HepG2 (cell line): ENCODE data around the gene MDH1B. TPM values are rescaled to one million over a fixed set of nuclear protein-coding genes. Genes with fewer than 3 reads are reported as not detected.

ENCODE experiments used
- ATAC-seq: fragments of 200-7000 bp; cut with Tn5 transposase; 3 replicates; pipeline ENCODE4 v1.9.1; 2020; ENCODE audit warnings: mild to moderate bottlenecking, moderate library complexity
- BruUV-seq: library from RNA; stranded (reverse); fragments of 400-500 nt; replicated peaks from 2 replicates; lab custom pipeline; 2021; lab: Mats Ljungman, UMichigan
- CTCF ChIA-PET: fragments of 300-600 bp; formaldehyde crosslinking; extraction: SDS; loops from one replicate; lab custom pipeline; 2021; ENCODE audit warnings: low total read pairs, inconsistent platforms, low intra/inter-chr PET ratio; lab: Yijun Ruan, JAX
- POLR2A ChIA-PET: fragments of 350-600 bp; sonication (Branson Sonifier 250); formaldehyde crosslinking; loops from one replicate; lab custom pipeline; 2020; ENCODE audit warnings: antibody characterized with exemption, inconsistent platforms; lab: Yijun Ruan, JAX
- DNase-seq: peaks from one replicate; pipeline ENCODE4 v3.0.0-alpha.2; 2015; ENCODE audit warnings: low spot score
- FAIRE-seq: peaks from 3 replicates; lab custom pipeline; 2011; peaks lifted over from hg19 to GRCh38; lab: Jason Lieb, UNC
- H2AFZ ChIP-seq: one replicate; pipeline ENCODE4 v1.6.1; 2011; ENCODE audit warnings: low read length, inconsistent platforms
- H3K27ac ChIP-seq: fragments of 300-600 bp; 3 replicates; pipeline ENCODE4 v1.8.0; 2011; ENCODE audit warnings: mixed run types, mild to moderate bottlenecking, mixed read lengths, low read length, inconsistent platforms; ENCODE audit not compliant: insufficient read depth; ENCODE audit errors: extremely low read length
- H3K27me3 ChIP-seq, 2 experiments: fragments of 200-600 bp in 1 of 2; 2 replicates in 1 of 2; 3 replicates in 1 of 2; pipeline versions ENCODE4 v1.6.0 to v1.8.0; 2011; ENCODE audit warnings: low read length in 2 of 2, mild to moderate bottlenecking in 2 of 2, moderate library complexity in 2 of 2, inconsistent platforms in 1 of 2; ENCODE audit not compliant: insufficient read depth in 2 of 2, control insufficient read depth in 1 of 2
- H3K36me3 ChIP-seq, 2 experiments: fragments of 200-600 bp in 1 of 2; replicated peaks in 1 of 2; 2 replicates in 1 of 2; 3 replicates in 1 of 2; pipeline versions ENCODE4 v1.5.1 to v1.8.0; 2011; ENCODE audit warnings: low read length in 2 of 2, inconsistent platforms in 1 of 2; ENCODE audit not compliant: insufficient read depth in 2 of 2, control insufficient read depth in 1 of 2
- H3K4me1 ChIP-seq: 2 replicates; pipeline ENCODE4 v1.5.1; 2012; ENCODE audit warnings: low read length, inconsistent platforms; ENCODE audit not compliant: insufficient read depth
- H3K4me2 ChIP-seq: 2 replicates; pipeline ENCODE4 v1.6.0; 2011; ENCODE audit warnings: low read depth, low read length, inconsistent platforms
- H3K4me3 ChIP-seq, 3 experiments: fragments of 200-600 bp in 1 of 3; sonication (generic), shearing (Covaris generic) in 1 of 3; replicated peaks in 1 of 3; 2 replicates each; pipeline ENCODE4 v1.5.1; 2011 to 2016; ENCODE audit warnings: low read length in 3 of 3, inconsistent platforms in 2 of 3, low read depth in 2 of 3, mild to moderate bottlenecking in 2 of 3, control low read depth in 1 of 3, mixed read lengths in 1 of 3; ENCODE audit not compliant: insufficient read depth in 1 of 3
- H3K79me2 ChIP-seq: one replicate; pipeline ENCODE4 v1.6.1; 2011; ENCODE audit warnings: low read length, inconsistent platforms; ENCODE audit not compliant: insufficient read depth
- H3K9ac ChIP-seq: 2 replicates; pipeline ENCODE4 v1.6.0; 2011; ENCODE audit warnings: mild to moderate bottlenecking, low read depth, low read length, inconsistent platforms; ENCODE audit not compliant: insufficient read depth
- H3K9me3 ChIP-seq: 2 replicates; pipeline ENCODE4 v1.5.1; 2012; ENCODE audit warnings: mild to moderate bottlenecking, low read length
- H4K20me1 ChIP-seq: 2 replicates; pipeline ENCODE4 v1.6.0; 2011; ENCODE audit warnings: inconsistent platforms, mild to moderate bottlenecking, low read length, moderate library complexity; ENCODE audit not compliant: insufficient read depth
- AGO1 ChIP-seq: fragments of 200-400 bp; formaldehyde crosslinking; IDR thresholded peaks from 2 replicates; pipeline ENCODE4 v1.6.1; 2017; ENCODE audit warnings: mild to moderate bottlenecking, low read depth, low read length, moderate library complexity; ENCODE audit not compliant: poor library complexity, severe bottlenecking
- CAMTA2 ChIP-seq: sonication (generic); formaldehyde crosslinking; IDR thresholded peaks from 2 replicates; pipeline ENCODE4 v1.4.0; 2020; ENCODE audit warnings: mild to moderate bottlenecking, missing genetic modification reagents, borderline replicate concordance
- IKZF4 ChIP-seq: sonication (generic); formaldehyde crosslinking; IDR thresholded peaks from 2 replicates; pipeline ENCODE4 v1.5.1; 2020; ENCODE audit warnings: borderline replicate concordance, mild to moderate bottlenecking, low read depth, missing genetic modification reagents; ENCODE audit errors: not compliant biosample characterization
- PCBP2 ChIP-seq: fragments of 200-400 bp; formaldehyde crosslinking; optimal IDR thresholded peaks from 2 replicates; pipeline ENCODE3; 2018; ENCODE audit warnings: low read length, low read depth; ENCODE audit not compliant: poor library complexity, severe bottlenecking
- RAD51 ChIP-seq: fragments of 450-650 bp; IDR thresholded peaks from 2 replicates; pipeline ENCODE4 v1.6.1; 2016; ENCODE audit warnings: borderline replicate concordance
- RBAK ChIP-seq: sonication (generic); formaldehyde crosslinking; IDR thresholded peaks from 2 replicates; pipeline ENCODE4 v1.5.1; 2020; ENCODE audit warnings: mild to moderate bottlenecking, missing genetic modification reagents
- TCF7 ChIP-seq: sonication (generic); IDR thresholded peaks from 2 replicates; pipeline ENCODE4 v1.6.1; 2016; ENCODE audit warnings: antibody characterized with exemption, low read depth
- ZC3H13 ChIP-seq: sonication (generic); formaldehyde crosslinking; IDR thresholded peaks from 2 replicates; pipeline ENCODE4 v1.8.1; 2023; ENCODE audit warnings: mild to moderate bottlenecking, missing genetic modification reagents, moderate library complexity
- ZNF263 ChIP-seq: sonication (generic); formaldehyde crosslinking; IDR thresholded peaks from 2 replicates; pipeline ENCODE4 v1.4.0; 2020; ENCODE audit warnings: missing genetic modification reagents
- ZNF749 ChIP-seq: sonication (generic); formaldehyde crosslinking; IDR thresholded peaks from 2 replicates; pipeline ENCODE4 v1.8.0; 2022; ENCODE audit warnings: mild to moderate bottlenecking, missing genetic modification reagents, moderate library complexity, borderline replicate concordance
- WGBS: methylation state at CpG from one replicate; pipeline ENCODE4 v1.1.6; 2017; ENCODE audit warnings: low lambda C conversion rate; 5-methylcytosine and 5-hydroxymethylcytosine counted together
- in situ Hi-C: cut with HindIII; loops from 2 replicates; pipeline ENCODE4 v1.10.0; 2017; ENCODE audit warnings: low pct_unique_long_range_greater_than_20kb; ENCODE audit not compliant: extremely low pct_ligation_motif_present
- intact Hi-C: fragments of 100-400 bp; cut with micrococcal nuclease; formaldehyde crosslinking; loops from one replicate; pipeline ENCODE4 v1.10.0; 2022; ENCODE audit not compliant: unreplicated experiment
- polyA plus RNA-seq, 8 experiments: library from polyadenylated mRNA; depleted of rRNA in 3 of 8; stranded (reverse) in 7 of 8; unstranded in 1 of 8; fragments of >200 nt; fragmentation: Illumina TruSeq in 4 of 8; extraction: Trizol in 4 of 8; gene quantifications; 2 replicates each; pipeline versions ENCODE4 v1.2.1 to v1.2.3, GENCODE V29; 2011 to 2016; ENCODE audit warnings: low read depth in 4 of 8, missing spikeins in 1 of 8, mixed read lengths in 1 of 8; ENCODE audit not compliant: insufficient read depth in 1 of 8
- total RNA-seq, 5 experiments: library from RNA; depleted of rRNA; stranded (reverse); fragments of >200 nt; fragmentation: Illumina TruSeq; extraction: Trizol; gene quantifications; 2 replicates each; pipeline ENCODE4 v1.2.3, GENCODE V29; 2016; ENCODE audit warnings: low read depth in 1 of 5
- TF ChIP-seq, protein P1 (sequence below): sonication (generic); formaldehyde crosslinking; IDR thresholded peaks from 2 replicates; pipeline ENCODE4 v1.5.1; 2020; ENCODE audit warnings: missing genetic modification reagents, mild to moderate bottlenecking, borderline replicate concordance
- TF ChIP-seq, protein P2 (sequence below): sonication (generic); formaldehyde crosslinking; IDR thresholded peaks from 2 replicates; pipeline ENCODE4 v1.5.0; 2020; ENCODE audit warnings: missing genetic modification reagents

MDH1B gene
- total and polyA plus RNA-seq, 2 of the 13 experiments (the other 11 are each of a cell fraction or from before 2014, with no cell fraction given) = 0.17 to 0.86 TPM

DNA sequence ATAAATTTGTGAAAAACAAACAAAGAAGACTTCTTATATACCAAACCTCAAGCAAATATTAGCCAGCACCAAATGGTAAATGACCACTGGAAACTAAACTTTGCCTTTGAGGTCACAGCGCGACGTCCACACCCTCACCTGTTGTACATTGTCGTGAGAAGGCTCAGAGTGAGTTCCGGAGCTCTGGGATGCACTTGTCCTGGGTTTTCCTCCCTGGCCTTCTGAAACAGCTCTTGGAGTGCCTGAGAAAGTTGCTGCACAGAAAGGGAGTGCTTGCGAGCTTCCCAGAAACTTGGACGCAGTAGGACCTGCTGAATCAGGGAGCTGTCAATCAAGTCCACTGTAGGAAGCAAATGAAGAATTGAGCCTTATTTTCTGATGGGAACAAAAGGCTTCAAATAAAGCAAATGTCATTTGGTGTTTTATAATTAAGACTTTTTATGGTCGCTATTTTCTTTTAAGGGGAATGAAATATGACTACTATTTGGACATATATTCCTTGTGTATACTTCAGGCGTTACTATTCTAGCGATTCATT, 57.9 kb downstream of the MDH1B start:
- BruUV-seq = no TSS peak
- Histone ChIP-seq H3K27me3 (peaks cover 0 to 10% of the 10 kb centered on the region in 2 experiments; a peak in 1 of 5 replicates), H3K4me3 (no peak overlapping the region), H3K36me3 (no peaks in the 10 kb centered on the region), H3K4me1 (no peaks in the 10 kb centered on the region), H2AFZ (no peak overlapping the region), H3K9ac (no peak overlapping the region), H3K79me2 (no peaks in the 10 kb centered on the region), H3K4me2 (no peak overlapping the region), H4K20me1 (no peaks in the 10 kb centered on the region), H3K9me3 (no peaks in the 10 kb centered on the region), H3K27ac (no peak overlapping the region)
- intact Hi-C loops (no loop called here), in situ Hi-C loops (no loop called here)
- WGBS = 33% methylated on average over 9 of the region's 10 CpGs
- FAIRE-seq (no peak), ATAC-seq (no peak), DNase-seq (no peak)
- TF ChIP-seq AGO1 (no peak), ZNF749 (CRISPR knock-in tag) (no peak), RAD51 (no peak), PCBP2 (no peak), RBAK (no peak), TCF7 (no peak), CAMTA2 (CRISPR knock-in tag) (no peak), ZC3H13 (no peak), ZNF263 (CRISPR knock-in tag) (no peak), IKZF4 (CRISPR knock-in tag) (no peak)
- TF ChIP-seq, protein P1, sequence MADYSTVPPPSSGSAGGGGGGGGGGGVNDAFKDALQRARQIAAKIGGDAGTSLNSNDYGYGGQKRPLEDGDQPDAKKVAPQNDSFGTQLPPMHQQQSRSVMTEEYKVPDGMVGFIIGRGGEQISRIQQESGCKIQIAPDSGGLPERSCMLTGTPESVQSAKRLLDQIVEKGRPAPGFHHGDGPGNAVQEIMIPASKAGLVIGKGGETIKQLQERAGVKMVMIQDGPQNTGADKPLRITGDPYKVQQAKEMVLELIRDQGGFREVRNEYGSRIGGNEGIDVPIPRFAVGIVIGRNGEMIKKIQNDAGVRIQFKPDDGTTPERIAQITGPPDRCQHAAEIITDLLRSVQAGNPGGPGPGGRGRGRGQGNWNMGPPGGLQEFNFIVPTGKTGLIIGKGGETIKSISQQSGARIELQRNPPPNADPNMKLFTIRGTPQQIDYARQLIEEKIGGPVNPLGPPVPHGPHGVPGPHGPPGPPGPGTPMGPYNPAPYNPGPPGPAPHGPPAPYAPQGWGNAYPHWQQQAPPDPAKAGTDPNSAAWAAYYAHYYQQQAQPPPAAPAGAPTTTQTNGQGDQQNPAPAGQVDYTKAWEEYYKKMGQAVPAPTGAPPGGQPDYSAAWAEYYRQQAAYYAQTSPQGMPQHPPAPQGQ (CRISPR knock-in tag) = no peak
- TF ChIP-seq, protein P2, sequence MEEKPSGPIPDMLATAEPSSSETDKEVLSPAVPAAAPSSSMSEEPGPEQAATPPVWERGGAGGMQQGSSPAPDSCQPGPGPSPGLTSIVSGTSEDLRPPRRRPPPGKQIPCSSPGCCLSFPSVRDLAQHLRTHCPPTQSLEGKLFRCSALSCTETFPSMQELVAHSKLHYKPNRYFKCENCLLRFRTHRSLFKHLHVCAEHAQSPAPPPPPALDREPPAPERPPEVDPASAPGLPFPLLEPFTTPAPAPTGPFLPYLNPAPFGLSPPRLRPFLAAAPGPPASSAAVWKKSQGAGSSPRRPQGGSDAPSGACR (CRISPR knock-in tag) = no peak
- CTCF ChIA-PET = no interaction called here
- POLR2A ChIA-PET = no interaction called here
